Measurements from ENCODE around the gene CD33.

The CD33 gene

GRCh38 chr19:51196181-51196580, 28.7 kb upstream of the CD33 start:
- no peak for TF ChIP-seq CTCF (IDR thresholded peaks at IDR 0.05)

- TF ChIP-seq CTCF (IDR thresholded peaks at IDR 0.05) = no peak
These were observed 26.2 kb upstream of the CD33 start for GRCh38 chr19:51198641-51199040.

- TF ChIP-seq CTCF (IDR thresholded peaks at IDR 0.05) = no peak
These were observed 24.7 kb upstream of the CD33 start for GRCh38 chr19:51200071-51200666.

- no peak for TF ChIP-seq CTCF (IDR thresholded peaks at IDR 0.05)
These were observed 23.2 kb upstream of the CD33 start for GRCh38 chr19:51201712-51202111.

GRCh38 chr19:51203916-51204315, 21.0 kb upstream of the CD33 start:
- TF ChIP-seq CTCF (IDR thresholded peaks at IDR 0.05) = no peak

- TF ChIP-seq CTCF (IDR thresholded peaks at IDR 0.05) = no peak
These were observed 20.6 kb upstream of the CD33 start for GRCh38 chr19:51204321-51204720.

- no peak for TF ChIP-seq CTCF (IDR thresholded peaks at IDR 0.05)
These were observed 17.1 kb upstream of the CD33 start for GRCh38 chr19:51207747-51208146.

GRCh38 chr19:51210191-51210784, 14.6 kb upstream of the CD33 start:
- TF ChIP-seq CTCF (IDR thresholded peaks at IDR 0.05) = no peak

All from LNCAP (cell line).